GM12801 (cell line): ENCODE results near the gene MYOZ3.

ENCODE experiments used
- TF ChIP-seq, protein P1 (sequence below): IDR thresholded peaks from one replicate; pipeline ENCODE4 v1.5.1; 2011; ENCODE audit warnings: control low read depth; ENCODE audit not compliant: insufficient read length; ENCODE audit errors: extremely low read depth

Gene MYOZ3

DNA sequence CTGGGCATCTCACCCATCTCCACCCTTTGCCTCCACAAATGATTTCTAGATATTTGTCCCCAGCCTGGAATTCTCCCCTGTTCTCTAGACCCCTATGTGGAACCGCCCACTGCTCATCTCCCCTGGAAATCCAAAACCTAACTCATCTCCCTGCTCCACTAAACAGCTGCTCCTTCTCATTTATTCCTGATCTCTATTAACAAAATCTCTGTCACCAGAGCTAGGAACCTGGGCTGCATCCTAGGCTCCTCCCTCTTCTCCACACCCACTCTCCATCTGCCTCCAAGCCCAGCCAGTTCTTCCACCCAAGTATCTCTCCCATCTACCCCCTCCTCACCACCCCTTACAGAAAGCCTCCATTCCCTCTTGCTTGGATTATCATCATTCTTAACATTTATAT lies 44.5 kb upstream of the MYOZ3 start:
- TF ChIP-seq, protein P1, sequence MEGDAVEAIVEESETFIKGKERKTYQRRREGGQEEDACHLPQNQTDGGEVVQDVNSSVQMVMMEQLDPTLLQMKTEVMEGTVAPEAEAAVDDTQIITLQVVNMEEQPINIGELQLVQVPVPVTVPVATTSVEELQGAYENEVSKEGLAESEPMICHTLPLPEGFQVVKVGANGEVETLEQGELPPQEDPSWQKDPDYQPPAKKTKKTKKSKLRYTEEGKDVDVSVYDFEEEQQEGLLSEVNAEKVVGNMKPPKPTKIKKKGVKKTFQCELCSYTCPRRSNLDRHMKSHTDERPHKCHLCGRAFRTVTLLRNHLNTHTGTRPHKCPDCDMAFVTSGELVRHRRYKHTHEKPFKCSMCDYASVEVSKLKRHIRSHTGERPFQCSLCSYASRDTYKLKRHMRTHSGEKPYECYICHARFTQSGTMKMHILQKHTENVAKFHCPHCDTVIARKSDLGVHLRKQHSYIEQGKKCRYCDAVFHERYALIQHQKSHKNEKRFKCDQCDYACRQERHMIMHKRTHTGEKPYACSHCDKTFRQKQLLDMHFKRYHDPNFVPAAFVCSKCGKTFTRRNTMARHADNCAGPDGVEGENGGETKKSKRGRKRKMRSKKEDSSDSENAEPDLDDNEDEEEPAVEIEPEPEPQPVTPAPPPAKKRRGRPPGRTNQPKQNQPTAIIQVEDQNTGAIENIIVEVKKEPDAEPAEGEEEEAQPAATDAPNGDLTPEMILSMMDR, result no peak

DNA sequence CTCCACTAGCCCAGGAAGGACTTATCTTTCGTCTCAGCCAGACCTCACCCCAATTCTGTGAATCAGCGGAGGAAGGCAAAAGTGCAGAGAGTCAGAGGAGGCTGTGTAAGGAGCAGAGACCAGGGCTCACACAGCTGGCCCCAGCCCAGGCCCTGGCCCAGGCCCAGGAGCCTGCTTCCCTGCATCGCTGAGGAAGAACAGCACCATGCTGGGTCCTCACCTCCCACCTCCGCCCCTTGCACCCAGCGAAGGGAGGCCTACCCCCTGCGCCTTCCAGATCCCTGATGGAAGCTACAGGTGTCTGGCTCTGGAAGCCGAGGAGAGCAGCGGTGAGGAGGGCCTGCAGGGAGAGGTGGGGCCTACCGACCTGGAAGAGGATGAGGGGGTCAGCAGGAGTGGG lies 42.9 kb upstream of the MYOZ3 start:
- TF ChIP-seq, protein P1, result no peak

- TF ChIP-seq, protein P1, result no peak
These were observed 42.3 kb upstream of the MYOZ3 start for GRCh38 chr5:150618588-150619281.

GRCh38 chr5:150619359-150620230 lies 41.5 kb upstream of the MYOZ3 start:
- TF ChIP-seq, protein P1, result no peak

DNA sequence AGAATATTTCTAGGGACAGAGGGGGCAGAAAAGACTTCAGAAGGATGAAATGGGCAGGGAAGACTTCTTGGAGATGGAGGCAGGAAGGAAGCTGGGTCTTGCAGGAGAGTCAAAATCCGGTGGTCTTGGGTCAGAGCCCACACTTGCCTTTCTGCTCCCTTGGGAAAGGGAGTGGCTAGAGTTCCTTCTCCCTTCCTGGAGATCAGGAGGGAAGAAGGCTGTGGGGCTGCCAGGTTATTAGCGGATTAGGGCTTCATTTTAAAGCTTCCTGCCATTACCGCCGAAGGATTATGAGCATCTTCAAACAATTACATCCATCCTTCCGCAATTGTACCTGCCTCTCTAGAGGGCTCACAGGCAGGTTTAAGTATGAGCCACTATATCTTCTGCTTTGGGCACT lies 39.8 kb upstream of the MYOZ3 start:
- TF ChIP-seq, protein P1, result no peak

DNA sequence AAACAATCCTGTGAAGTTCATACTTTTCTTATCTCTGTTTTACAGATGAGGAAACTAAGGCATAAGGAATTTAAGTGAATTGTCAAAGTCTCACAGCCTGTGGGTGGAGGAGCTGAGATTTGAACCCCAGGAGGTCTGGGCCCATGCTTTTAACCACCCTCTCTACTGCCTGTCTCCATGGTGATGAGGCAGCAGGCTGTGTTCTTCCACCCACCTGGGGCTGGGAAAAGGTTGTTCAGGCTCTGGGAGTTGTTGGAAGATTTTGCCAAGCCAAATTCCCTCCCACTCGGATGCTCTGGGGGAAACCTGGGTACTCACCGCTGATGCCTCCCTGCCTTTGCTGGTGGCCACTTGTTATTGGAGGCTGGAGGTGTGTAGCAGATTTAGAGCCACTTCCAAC lies 38.9 kb upstream of the MYOZ3 start:
- TF ChIP-seq, protein P1, result no peak

- TF ChIP-seq, protein P1, result no peak
These were observed 37.7 kb upstream of the MYOZ3 start for GRCh38 chr5:150623152-150623877.
